ENCODE data around the gene STK32B. TPM values are rescaled to one million over a fixed set of nuclear protein-coding genes. Genes with fewer than 3 reads are reported as not detected.

The STK32B gene
- total and polyA plus RNA-seq, 2 of the 4 experiments (the other 2 are of a cell fraction), result 5.5 to 6.3 TPM

DNA sequence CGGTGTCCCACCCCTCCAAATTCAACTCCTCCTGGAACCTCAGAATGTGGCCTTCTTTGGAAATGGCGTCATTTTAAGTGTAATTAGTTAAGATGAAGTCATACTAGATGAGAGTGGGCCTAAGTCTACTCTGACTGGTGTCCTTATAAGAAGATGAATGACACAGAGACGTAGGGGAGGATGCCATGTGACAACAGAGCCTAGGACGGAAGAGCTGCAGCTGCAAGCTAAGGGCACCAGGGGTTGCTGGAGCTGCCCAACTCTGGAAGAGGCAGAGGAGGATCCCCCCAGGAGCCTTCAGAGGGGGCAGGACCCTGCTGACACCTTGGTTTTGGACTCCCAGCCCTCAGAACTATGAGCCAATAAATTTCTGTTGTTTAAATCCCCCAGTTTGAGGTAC lies 115.1 kb downstream of the STK32B start:
- Histone ChIP-seq H2BK20ac (ENCODE audit: low read depth, low read length) (peak overlapping the region; percentile 97), H3K36me3 (ENCODE audit: control insufficient read depth, insufficient read depth, low read length) (peaks cover 7% of the 10 kb centered on the region), H3K18ac (ENCODE audit: low read depth, low read length) (peak overlapping the region; percentile 75), H4K20me1 (ENCODE audit: insufficient read depth, low read length) (no peaks in the 10 kb centered on the region), H3K23ac (ENCODE audit: low read depth, low read length) (peak overlapping the region; percentile 94), H3K9me1 (ENCODE audit: insufficient read depth, low read length) (peaks cover 18% of the 10 kb centered on the region), H3K4me1 (ENCODE audit: control insufficient read depth, insufficient read depth, low read length) (peaks cover 8% of the 10 kb centered on the region), H4K8ac (ENCODE audit: low read depth in 2 of 2, low read length in 2 of 2) (peak overlapping the region; percentile 83 to 91), H4K91ac (ENCODE audit: insufficient read depth, low read depth, low read length) (peak overlapping the region; percentile 92), H2BK15ac (ENCODE audit: low read depth, low read length) (peak overlapping the region; percentile 93; the same call in 2 of the 3 replicates), H3K27me3 (ENCODE audit: control insufficient read depth, insufficient read depth, low read length) (no peaks in the 10 kb centered on the region), H2BK5ac (ENCODE audit: low read depth, low read length, poor library complexity, severe bottlenecking) (no peak overlapping the region), H3K4me2 (ENCODE audit: low read depth, low read length) (no peak overlapping the region), H2AK9ac (replicated peaks; ENCODE audit: low read depth, low read length, poor library complexity) (peak overlapping the region; percentile 80), H2AFZ (replicated peaks; ENCODE audit: low read length, poor library complexity) (no peak overlapping the region), H3K4me3 (ENCODE audit: insufficient read depth, low read depth, low read length) (no peak overlapping the region), H3K9me3 (ENCODE audit: control insufficient read depth, insufficient read depth, low read length) (no peaks in the 10 kb centered on the region), H3K27ac (ENCODE audit: insufficient read depth, low read length) (peak overlapping the region; percentile 79; the same call in 1 of the 2 replicates), H3K56ac (ENCODE audit: extremely low read depth, insufficient read depth, low read length) (peak overlapping the region; percentile 76), H4K5ac (ENCODE audit: low read depth, low read length) (peak overlapping the region; percentile 80; the same call in 1 of the 2 replicates), H3K14ac (replicated peaks; ENCODE audit: low read depth, low read length) (peak overlapping the region; percentile 97), H3K4ac (ENCODE audit: low read depth, low read length) (peak overlapping the region; percentile 97), H2BK120ac (ENCODE audit: low read depth, low read length) (peak overlapping the region; percentile 98), H2AK5ac (ENCODE audit: low read depth, low read length) (peak overlapping the region; percentile 90), H3K9ac (ENCODE audit: low read depth, low read length) (0 out of 2 replicates have a peak overlapping the region, but pooled peaks have one; percentile 35), H3K79me1 (ENCODE audit: low read depth in 1 of 2, low read length in 2 of 2) (peaks cover 7 to 18% of the 10 kb centered on the region in 2 experiments; a peak in 3 of 4 replicates)
- intact Hi-C loops (cut with micrococcal nuclease) (no loop called here), in situ Hi-C loops (cut with MboI; ENCODE audit: low sequenced_read_pairs) (no loop called here), dilution Hi-C loops (cut with HindIII; ENCODE audit: low sequenced_read_pairs, unreplicated experiment) (no loop called here)
- 86% methylated on average over 1 of the region's 4 CpGs; no CpG with 5 or more reads in 1 of the 2 experiments for WGBS, 2 experiments (ENCODE audit: extremely low coverage in 2 of 2, insufficient read length in 1 of 2)
- ChIA-PET CTCF (no interaction called here), POLR2A (ENCODE audit: unreplicated experiment) (no interaction called here)
- ATAC-seq (ENCODE audit: low read depth) (no peak), DNase-seq (no peak)
- no TSS peak for BruUV-seq (replicated peaks)
- TF ChIP-seq CEBPB (IDR thresholded peaks at IDR 0.05; ENCODE audit: low read depth, low read length), result no peak
- TF ChIP-seq, protein P1, sequence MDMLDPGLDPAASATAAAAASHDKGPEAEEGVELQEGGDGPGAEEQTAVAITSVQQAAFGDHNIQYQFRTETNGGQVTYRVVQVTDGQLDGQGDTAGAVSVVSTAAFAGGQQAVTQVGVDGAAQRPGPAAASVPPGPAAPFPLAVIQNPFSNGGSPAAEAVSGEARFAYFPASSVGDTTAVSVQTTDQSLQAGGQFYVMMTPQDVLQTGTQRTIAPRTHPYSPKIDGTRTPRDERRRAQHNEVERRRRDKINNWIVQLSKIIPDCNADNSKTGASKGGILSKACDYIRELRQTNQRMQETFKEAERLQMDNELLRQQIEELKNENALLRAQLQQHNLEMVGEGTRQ (IDR thresholded peaks at IDR 0.05; ENCODE audit: low read depth, low read length), result no peak
- TF ChIP-seq, protein P2, sequence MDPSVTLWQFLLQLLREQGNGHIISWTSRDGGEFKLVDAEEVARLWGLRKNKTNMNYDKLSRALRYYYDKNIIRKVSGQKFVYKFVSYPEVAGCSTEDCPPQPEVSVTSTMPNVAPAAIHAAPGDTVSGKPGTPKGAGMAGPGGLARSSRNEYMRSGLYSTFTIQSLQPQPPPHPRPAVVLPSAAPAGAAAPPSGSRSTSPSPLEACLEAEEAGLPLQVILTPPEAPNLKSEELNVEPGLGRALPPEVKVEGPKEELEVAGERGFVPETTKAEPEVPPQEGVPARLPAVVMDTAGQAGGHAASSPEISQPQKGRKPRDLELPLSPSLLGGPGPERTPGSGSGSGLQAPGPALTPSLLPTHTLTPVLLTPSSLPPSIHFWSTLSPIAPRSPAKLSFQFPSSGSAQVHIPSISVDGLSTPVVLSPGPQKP (IDR thresholded peaks at IDR 0.05; ENCODE audit: borderline replicate concordance, low read depth, low read length), result no peak
- TF ChIP-seq RAD21 (IDR thresholded peaks at IDR 0.05; ENCODE audit: low read length), result no peak
- TF ChIP-seq MXI1 (IDR thresholded peaks at IDR 0.05; ENCODE audit: borderline replicate concordance, low read depth, low read length), result no peak
- no peak for TF ChIP-seq MAZ (IDR thresholded peaks at IDR 0.05; ENCODE audit: borderline replicate concordance, low read depth, low read length)
- no peak for TF ChIP-seq SMC3 (IDR thresholded peaks at IDR 0.05; ENCODE audit: low read depth, low read length)
- TF ChIP-seq RCOR1 (IDR thresholded peaks at IDR 0.05; ENCODE audit: insufficient replicate concordance, low read length), result no peak
- no peak for TF ChIP-seq BHLHE40 (IDR thresholded peaks at IDR 0.05; ENCODE audit: low read depth, low read length)
- no peak for TF ChIP-seq CHD1 (IDR thresholded peaks at IDR 0.05; ENCODE audit: low read depth, low read length)
- no peak for TF ChIP-seq RFX5 (IDR thresholded peaks at IDR 0.05; ENCODE audit: low read depth, low read length)
- no peak for TF ChIP-seq NFE2L2 (IDR thresholded peaks at IDR 0.05; ENCODE audit: low read depth, low read length)
- no peak for TF ChIP-seq MAFK (IDR thresholded peaks at IDR 0.05; ENCODE audit: low read depth, low read length)
- TF ChIP-seq POLR2A (IDR thresholded peaks at IDR 0.05; ENCODE audit: low read depth, low read length), result no peak
- TF ChIP-seq, protein P3, sequence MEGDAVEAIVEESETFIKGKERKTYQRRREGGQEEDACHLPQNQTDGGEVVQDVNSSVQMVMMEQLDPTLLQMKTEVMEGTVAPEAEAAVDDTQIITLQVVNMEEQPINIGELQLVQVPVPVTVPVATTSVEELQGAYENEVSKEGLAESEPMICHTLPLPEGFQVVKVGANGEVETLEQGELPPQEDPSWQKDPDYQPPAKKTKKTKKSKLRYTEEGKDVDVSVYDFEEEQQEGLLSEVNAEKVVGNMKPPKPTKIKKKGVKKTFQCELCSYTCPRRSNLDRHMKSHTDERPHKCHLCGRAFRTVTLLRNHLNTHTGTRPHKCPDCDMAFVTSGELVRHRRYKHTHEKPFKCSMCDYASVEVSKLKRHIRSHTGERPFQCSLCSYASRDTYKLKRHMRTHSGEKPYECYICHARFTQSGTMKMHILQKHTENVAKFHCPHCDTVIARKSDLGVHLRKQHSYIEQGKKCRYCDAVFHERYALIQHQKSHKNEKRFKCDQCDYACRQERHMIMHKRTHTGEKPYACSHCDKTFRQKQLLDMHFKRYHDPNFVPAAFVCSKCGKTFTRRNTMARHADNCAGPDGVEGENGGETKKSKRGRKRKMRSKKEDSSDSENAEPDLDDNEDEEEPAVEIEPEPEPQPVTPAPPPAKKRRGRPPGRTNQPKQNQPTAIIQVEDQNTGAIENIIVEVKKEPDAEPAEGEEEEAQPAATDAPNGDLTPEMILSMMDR (conservative IDR thresholded peaks at IDR 0.05; ENCODE audit: low read depth, low read length), result no peak
- TF ChIP-seq FOS (IDR thresholded peaks at IDR 0.05; ENCODE audit: low read depth, low read length), result no peak
